ENCODE data around the gene ATF7IP. TPM values are rescaled to one million over a fixed set of nuclear protein-coding genes. Genes with fewer than 3 reads are reported as not detected.
A peak's percentile ranks its signal among the peaks of the same experiment; 100 is the strongest.

The ATF7IP gene
- total RNA-seq, 1 experiment from 2014 or later = 172 TPM

GRCh38 chr12:14390870-14391530, 25.5 kb downstream of the ATF7IP start:
- Histone ChIP-seq H3K9ac (ENCODE audit: extremely low read depth, insufficient read length, low read length) (no peak overlapping the region), H3K23ac (ENCODE audit: insufficient read length, low read depth, low read length) (no peak overlapping the region), H3T11ph (ENCODE audit: low read length) (no peak overlapping the region), H3K56ac (ENCODE audit: insufficient read length, low read depth, low read length) (no peak overlapping the region), H4K8ac (replicated peaks; ENCODE audit: insufficient read length, low read depth, low read length) (no peak overlapping the region), H2BK12ac (ENCODE audit: insufficient read length, low read depth, low read length) (no peak overlapping the region), H3K27ac (ENCODE audit: insufficient read length, low read depth, low read length) (no peak overlapping the region), H3K79me1 (ENCODE audit: insufficient read depth, low read depth, low read length, poor library complexity, severe bottlenecking) (no peaks in the 10 kb centered on the region), H2BK120ac (ENCODE audit: low read depth, low read length, poor library complexity, severe bottlenecking) (no peak overlapping the region), H3K4me1 (ENCODE audit: insufficient read depth, low read length) (peaks cover 5% of the 10 kb centered on the region; the same call in 1 of the 2 replicates), H3K14ac (ENCODE audit: insufficient read depth, low read length) (no peak overlapping the region), H3K4ac (ENCODE audit: low read depth, low read length) (no peak overlapping the region), H2AK5ac (ENCODE audit: insufficient read length, low read length) (no peak overlapping the region), H3K27me3 (ENCODE audit: insufficient read depth, low read length) (no peaks in the 10 kb centered on the region), H3K4me2 (ENCODE audit: insufficient read depth, insufficient read length, low read length) (no peak overlapping the region), H3K18ac (ENCODE audit: insufficient read length, low read depth, low read length) (no peak overlapping the region), H4K5ac (ENCODE audit: insufficient read length, low read depth, low read length) (no peak overlapping the region), H2BK5ac (ENCODE audit: insufficient read length, low read length) (no peak overlapping the region), H2BK15ac (ENCODE audit: low read depth, low read length) (no peak overlapping the region), H3K9me3 (ENCODE audit: control insufficient read depth, low read depth, low read length) (no peaks in the 10 kb centered on the region), H2BK20ac (ENCODE audit: low read depth, low read length, poor library complexity, severe bottlenecking) (no peak overlapping the region), H3K23me2 (ENCODE audit: insufficient read length, low read depth, low read length, poor library complexity, severe bottlenecking) (no peaks in the 10 kb centered on the region), H3K79me2 (ENCODE audit: insufficient read depth, low read length) (peaks cover 28% of the 10 kb centered on the region), H2AFZ (ENCODE audit: low read length) (no peak overlapping the region), H4K20me1 (ENCODE audit: control insufficient read depth, insufficient read depth, insufficient read length) (no peaks in the 10 kb centered on the region), H4K91ac (ENCODE audit: insufficient read length, low read depth, low read length) (no peak overlapping the region)
- H3K36me3 Mint-ChIP-seq (ENCODE audit: insufficient read depth in 1 of 3, low read depth in 3 of 3) = peaks cover 3 to 10% (median 5%) of the 10 kb centered on the region in 3 experiments
- TF ChIP-seq CTCF (conservative IDR thresholded peaks at IDR 0.05) = no peak
- no peaks in the 10 kb centered on the region for H3K27me3 Mint-ChIP-seq (ENCODE audit: low read depth)
- peak overlapping the region in 1 of 2 experiments; percentile 11; a peak in 2 of 5 replicates for H3K4me3 Mint-ChIP-seq
- H3K27ac Mint-ChIP-seq = peak overlapping the region; percentile 67 to 98 (median 91); a peak in 6 of 7 replicates
- peaks cover 70 to 80% of the 10 kb centered on the region in 2 experiments for H3K4me1 Mint-ChIP-seq
- no peaks in the 10 kb centered on the region for H3K9me3 Mint-ChIP-seq
- no CpG with 5 or more reads among the region's 3 CpGs for WGBS (ENCODE audit: extremely low coverage, insufficient read length, low lambda C conversion rate)
- DNase-seq = no peak
